Measurements from ENCODE around the gene SLA2.

SLA2 gene

DNA sequence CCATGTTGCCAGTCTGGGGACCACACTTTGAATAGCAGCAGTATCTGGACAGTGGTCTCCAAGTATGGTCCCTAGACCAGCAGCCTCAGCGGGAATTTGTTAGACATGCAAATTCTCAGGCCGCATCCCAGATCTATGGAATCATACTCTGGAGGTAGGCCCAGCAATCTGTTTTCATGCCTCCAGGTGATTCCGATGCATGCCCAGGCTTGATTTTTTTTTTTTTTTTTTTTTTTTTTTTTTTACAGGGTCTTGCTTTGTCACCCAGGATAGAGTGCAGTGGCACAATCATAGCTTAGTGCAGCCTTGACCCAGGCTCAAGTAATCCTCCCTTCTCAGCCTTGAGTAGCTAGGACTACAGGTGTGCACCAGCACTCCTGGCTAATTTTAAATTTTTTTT lies 682 bp upstream of the SLA2 start:
- no peak for TF ChIP-seq TAF1 (IDR thresholded peaks at IDR 0.05; ENCODE audit: borderline replicate concordance, insufficient read depth, low read length)

DNA sequence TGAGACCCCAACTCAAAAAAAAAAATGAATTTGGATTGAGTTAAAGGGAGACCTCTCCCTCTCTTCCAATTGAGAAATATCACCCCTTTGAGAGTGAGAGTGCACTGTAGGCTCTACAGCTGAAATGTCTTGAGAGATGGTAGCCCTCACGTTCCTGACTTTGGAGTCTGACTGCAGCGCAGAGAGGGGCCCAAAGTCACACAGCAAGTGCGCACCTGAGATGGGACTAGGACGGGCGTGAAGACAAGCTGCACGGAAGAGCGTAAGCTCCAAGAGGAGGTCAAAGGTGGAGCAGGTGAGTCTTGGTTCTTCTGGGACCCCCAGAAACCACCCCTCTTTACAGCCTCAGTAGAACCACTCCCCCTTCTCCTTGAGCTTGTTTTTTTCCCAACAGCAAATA lies 643 bp downstream of the SLA2 start:
- no peak for TF ChIP-seq FOXP2 (optimal IDR thresholded peaks at IDR 0.05; ENCODE audit: borderline replicate concordance, extremely low read depth, extremely low read length, insufficient read depth)
- no peak for TF ChIP-seq POLR2AphosphoS5 (IDR thresholded peaks at IDR 0.05; ENCODE audit: low read depth, low read length)
- TF ChIP-seq, protein P1, sequence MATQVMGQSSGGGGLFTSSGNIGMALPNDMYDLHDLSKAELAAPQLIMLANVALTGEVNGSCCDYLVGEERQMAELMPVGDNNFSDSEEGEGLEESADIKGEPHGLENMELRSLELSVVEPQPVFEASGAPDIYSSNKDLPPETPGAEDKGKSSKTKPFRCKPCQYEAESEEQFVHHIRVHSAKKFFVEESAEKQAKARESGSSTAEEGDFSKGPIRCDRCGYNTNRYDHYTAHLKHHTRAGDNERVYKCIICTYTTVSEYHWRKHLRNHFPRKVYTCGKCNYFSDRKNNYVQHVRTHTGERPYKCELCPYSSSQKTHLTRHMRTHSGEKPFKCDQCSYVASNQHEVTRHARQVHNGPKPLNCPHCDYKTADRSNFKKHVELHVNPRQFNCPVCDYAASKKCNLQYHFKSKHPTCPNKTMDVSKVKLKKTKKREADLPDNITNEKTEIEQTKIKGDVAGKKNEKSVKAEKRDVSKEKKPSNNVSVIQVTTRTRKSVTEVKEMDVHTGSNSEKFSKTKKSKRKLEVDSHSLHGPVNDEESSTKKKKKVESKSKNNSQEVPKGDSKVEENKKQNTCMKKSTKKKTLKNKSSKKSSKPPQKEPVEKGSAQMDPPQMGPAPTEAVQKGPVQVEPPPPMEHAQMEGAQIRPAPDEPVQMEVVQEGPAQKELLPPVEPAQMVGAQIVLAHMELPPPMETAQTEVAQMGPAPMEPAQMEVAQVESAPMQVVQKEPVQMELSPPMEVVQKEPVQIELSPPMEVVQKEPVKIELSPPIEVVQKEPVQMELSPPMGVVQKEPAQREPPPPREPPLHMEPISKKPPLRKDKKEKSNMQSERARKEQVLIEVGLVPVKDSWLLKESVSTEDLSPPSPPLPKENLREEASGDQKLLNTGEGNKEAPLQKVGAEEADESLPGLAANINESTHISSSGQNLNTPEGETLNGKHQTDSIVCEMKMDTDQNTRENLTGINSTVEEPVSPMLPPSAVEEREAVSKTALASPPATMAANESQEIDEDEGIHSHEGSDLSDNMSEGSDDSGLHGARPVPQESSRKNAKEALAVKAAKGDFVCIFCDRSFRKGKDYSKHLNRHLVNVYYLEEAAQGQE (IDR thresholded peaks at IDR 0.05; ENCODE audit: insufficient read depth in 1 of 2, low read depth in 2 of 2, low read length in 2 of 2), result no peak
- TF ChIP-seq TAF1 (IDR thresholded peaks at IDR 0.05; ENCODE audit: borderline replicate concordance, insufficient read depth, low read length), result no peak
- no peak for TF ChIP-seq SIN3A (IDR thresholded peaks at IDR 0.05; ENCODE audit: borderline replicate concordance, insufficient read depth, low read length)

DNA sequence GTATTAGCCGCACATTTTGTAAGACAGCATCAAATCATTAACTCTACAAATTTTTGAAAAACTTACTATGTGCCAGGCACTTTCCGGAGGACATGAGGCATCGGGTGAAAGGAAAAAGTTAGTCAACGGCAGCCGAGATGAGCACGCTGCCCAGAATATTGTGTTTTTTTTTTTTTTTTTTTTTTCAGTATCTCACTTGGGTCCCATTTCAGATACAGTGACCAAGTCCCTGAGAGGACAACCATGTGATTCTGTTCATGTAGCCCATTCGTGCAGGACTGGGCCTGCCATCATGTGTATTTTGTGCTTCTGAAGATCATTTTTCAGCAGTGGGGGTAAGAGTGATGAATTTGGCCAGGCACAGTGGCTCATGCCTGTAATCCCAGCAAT lies 1.3 kb downstream of the SLA2 start:
- TF ChIP-seq TAF1 (IDR thresholded peaks at IDR 0.05; ENCODE audit: borderline replicate concordance, insufficient read depth, low read length) (no peak), POLR2AphosphoS5 (IDR thresholded peaks at IDR 0.05; ENCODE audit: low read depth, low read length) (no peak), FOXP2 (optimal IDR thresholded peaks at IDR 0.05; ENCODE audit: borderline replicate concordance, extremely low read depth, extremely low read length, insufficient read depth) (no peak), SIN3A (IDR thresholded peaks at IDR 0.05; ENCODE audit: borderline replicate concordance, insufficient read depth, low read length) (no peak)
- TF ChIP-seq, protein P1 (IDR thresholded peaks at IDR 0.05; ENCODE audit: insufficient read depth in 1 of 2, low read depth in 2 of 2, low read length in 2 of 2), result no peak

DNA sequence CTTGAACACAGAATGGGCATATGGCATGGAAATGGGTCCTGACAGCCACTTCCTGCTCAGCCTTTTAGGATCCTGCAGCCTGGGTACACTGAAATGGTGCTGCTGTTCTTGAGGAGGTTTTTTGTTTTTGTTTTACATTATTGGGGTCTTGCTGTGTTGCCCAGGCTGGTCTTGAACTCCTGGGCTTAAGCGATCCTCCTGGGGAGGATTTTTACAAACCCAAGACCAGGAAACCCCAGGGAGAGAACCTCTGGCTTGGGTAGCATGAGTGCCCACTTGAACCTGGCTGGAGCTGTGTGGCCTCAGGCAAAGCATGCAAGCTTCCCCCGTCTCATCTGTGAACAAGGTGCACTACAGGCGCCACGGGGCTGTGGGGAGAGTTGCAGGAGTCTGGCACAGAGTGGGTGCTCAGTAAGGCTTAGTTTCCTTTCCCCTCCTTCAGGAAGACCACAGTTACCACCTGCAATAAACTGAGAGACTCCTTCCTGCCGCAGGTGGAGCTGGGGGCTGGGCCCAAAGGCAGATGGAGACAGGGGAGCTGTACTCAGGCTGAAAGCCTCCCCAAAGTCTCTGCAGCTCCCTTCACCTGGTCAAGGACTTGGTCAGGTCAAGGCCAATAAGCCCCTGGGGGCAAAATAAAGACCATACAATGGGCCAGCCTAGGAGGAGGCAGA lies 1.8 kb downstream of the SLA2 start:
- TF ChIP-seq POLR2AphosphoS5 (IDR thresholded peaks at IDR 0.05; ENCODE audit: low read depth, low read length) (no peak), FOXP2 (optimal IDR thresholded peaks at IDR 0.05; ENCODE audit: borderline replicate concordance, extremely low read depth, extremely low read length, insufficient read depth) (no peak), SIN3A (IDR thresholded peaks at IDR 0.05; ENCODE audit: borderline replicate concordance, insufficient read depth, low read length) (no peak)
- TF ChIP-seq, protein P1 (IDR thresholded peaks at IDR 0.05; ENCODE audit: insufficient read depth in 1 of 2, low read depth in 2 of 2, low read length in 2 of 2), result no peak

DNA sequence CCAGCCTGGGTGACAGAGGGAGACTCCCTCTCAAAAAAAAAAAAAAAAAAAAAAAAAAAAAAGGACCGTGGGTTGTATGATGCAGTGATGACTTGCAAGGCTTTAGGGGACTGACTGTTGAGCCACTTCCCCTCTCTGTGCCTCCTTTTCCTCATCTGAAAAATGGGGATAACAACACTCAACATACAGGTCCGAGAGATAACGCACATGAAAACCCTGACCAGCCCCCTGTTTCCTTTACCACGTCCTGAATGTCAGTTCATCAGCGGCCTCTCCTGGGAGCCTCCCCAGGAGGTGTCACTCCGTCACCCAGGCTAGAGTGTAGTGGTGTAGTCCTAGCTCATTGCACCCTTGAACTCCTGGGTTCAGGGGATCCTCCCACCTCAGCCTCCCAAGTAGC lies 3.9 kb downstream of the SLA2 start:
- TF ChIP-seq, protein P1 (IDR thresholded peaks at IDR 0.05; ENCODE audit: insufficient read depth in 1 of 2, low read depth in 2 of 2, low read length in 2 of 2), result no peak

Data from PFSK-1 (cell line).